Left lung (tissue), 10 donors: ENCODE measurements around the gene GGACT. TPM values are rescaled to one million over a fixed set of nuclear protein-coding genes. Genes with fewer than 3 reads are reported as not detected.

Source experiments
- ATAC-seq: fragments of 200-7000 bp; cut with Tn5 transposase; one replicate; pipeline ENCODE4 v1.9.1; 2020; ENCODE audit warnings: moderate library complexity
- DNase-seq, 4 donors: peaks; one replicate each; pipeline ENCODE4 v3.0.0-alpha.2; 2013 to 2020
- H3K27ac ChIP-seq, 2 donors: fragments of 200-600 bp; sonication (generic) in 1 of 2; one replicate each; pipeline versions ENCODE4 v1.5.0 to v1.8.0; 2020 to 2021
- H3K27me3 ChIP-seq, 2 donors: fragments of 200-600 bp; sonication (generic) in 1 of 2; one replicate each; pipeline versions ENCODE4 v1.5.0 to v1.8.0; 2020 to 2021
- H3K36me3 ChIP-seq, 2 donors: fragments of 200-600 bp; sonication (generic) in 1 of 2; one replicate each; pipeline versions ENCODE4 v1.5.0 to v1.8.0; 2020 to 2021
- H3K4me1 ChIP-seq, 2 donors: fragments of 200-600 bp; one replicate each; pipeline ENCODE4 v1.8.0; 2021
- H3K4me3 ChIP-seq, 2 donors: fragments of 200-600 bp; sonication (generic) in 1 of 2; one replicate each; pipeline versions ENCODE4 v1.5.0 to v1.8.0; 2020 to 2021; ENCODE audit warnings: mild to moderate bottlenecking in 1 of 2
- H3K9me3 ChIP-seq, 2 donors: fragments of 200-600 bp; sonication (generic) in 1 of 2; one replicate each; pipeline versions ENCODE4 v1.5.0 to v1.8.0; 2020 to 2021
- CTCF ChIP-seq, 2 donors: fragments of 200-600 bp; sonication (generic) in 1 of 2; IDR thresholded peaks; one replicate each; pipeline versions ENCODE4 v1.5.0 to v1.8.0; 2021; ENCODE audit warnings: antibody characterized with exemption in 2 of 2
- intact Hi-C, 2 donors: fragments of 100-400 bp; cut with DNase I; formaldehyde crosslinking; loops; one replicate each; pipeline versions ENCODE4 v1.11.2 to v1.14.2; 2022
- polyA plus RNA-seq, 6 donors: library from polyadenylated mRNA; unstranded; fragments of 120-200 nt; gene quantifications; one replicate each; pipeline ENCODE4 v1.2.1, GENCODE V29; 2013; ENCODE audit not compliant: insufficient read length in 6 of 6
- total RNA-seq, 2 donors: library from RNA; stranded (reverse); fragmentation: NEBNext Ultra II Directional; extraction: Animal tissue kit (Norgen Biotek cat#: 25700); gene quantifications; one replicate each; pipeline ENCODE4 v1.2.1, GENCODE V29; 2021
- donor health status: DM: no; HTN: yes; CAD: no.
- donor health status: DM: no; HTN: no; CAD: no.

Gene GGACT
- total and polyA plus RNA-seq, 8 donors, result 3.4 to 6.3 (median 4.5) TPM

- no peak for TF ChIP-seq CTCF (IDR thresholded peaks at IDR 0.05)
- Histone ChIP-seq H3K4me3 (no peak overlapping the region), H3K27ac (no peak overlapping the region), H3K4me1 (peaks cover 0 to under 1% of the 10 kb centered on the region in 2 donors), H3K9me3 (peaks cover 0 to under 1% of the 10 kb centered on the region in 2 donors), H3K27me3 (no peaks in the 10 kb centered on the region), H3K36me3 (peaks cover 0 to 7% of the 10 kb centered on the region in 2 donors)
- intact Hi-C loops, result no loop called here
- no peak for ATAC-seq
- DNase-seq, result no peak
These were observed 51.1 kb downstream of the GGACT start for GRCh38 chr13:100537486-100537885.

- no peak for TF ChIP-seq CTCF (IDR thresholded peaks at IDR 0.05)
- ATAC-seq, result no peak
- no peak for DNase-seq
- Histone ChIP-seq H3K4me3 (no peak overlapping the region), H3K27me3 (no peaks in the 10 kb centered on the region), H3K9me3 (peaks cover 0 to 3% of the 10 kb centered on the region in 2 donors), H3K4me1 (no peaks in the 10 kb centered on the region), H3K27ac (no peak overlapping the region), H3K36me3 (peaks cover 0 to 14% of the 10 kb centered on the region in 2 donors)
- intact Hi-C loops, result no loop called here
These were observed 51.9 kb downstream of the GGACT start for GRCh38 chr13:100536643-100537180.

- DNase-seq (no peak), ATAC-seq (no peak)
- Histone ChIP-seq H3K27ac (no peak overlapping the region), H3K4me1 (no peaks in the 10 kb centered on the region), H3K36me3 (peaks cover 0 to 14% of the 10 kb centered on the region in 2 donors), H3K4me3 (no peak overlapping the region), H3K27me3 (no peaks in the 10 kb centered on the region), H3K9me3 (peaks cover 0 to 3% of the 10 kb centered on the region in 2 donors)
- no peak for TF ChIP-seq CTCF (IDR thresholded peaks at IDR 0.05)
- intact Hi-C loops, result no loop called here
These were observed 53.0 kb downstream of the GGACT start for GRCh38 chr13:100535426-100536135.

GRCh38 chr13:100534911-100535310, 53.7 kb downstream of the GGACT start:
- ATAC-seq, result no peak
- no peak for TF ChIP-seq CTCF (IDR thresholded peaks at IDR 0.05)
- intact Hi-C loops, result no loop called here

GRCh38 chr13:100534147-100534843, 54.3 kb downstream of the GGACT start:
- DNase-seq, result no peak
- Histone ChIP-seq H3K9me3 (peaks cover 0 to 3% of the 10 kb centered on the region in 2 donors), H3K36me3 (peaks cover 0 to 20% of the 10 kb centered on the region in 2 donors), H3K27ac (no peak overlapping the region), H3K4me1 (no peaks in the 10 kb centered on the region), H3K4me3 (no peak overlapping the region), H3K27me3 (no peaks in the 10 kb centered on the region)
- ATAC-seq, result no peak
- intact Hi-C loops, result no loop called here
- TF ChIP-seq CTCF (IDR thresholded peaks at IDR 0.05), result no peak

More at GRCh38 chr13:100534911-100535310, 53.7 kb downstream of the GGACT start:
- no peaks in the 10 kb centered on the region for H3K27me3 ChIP-seq
- no peak for DNase-seq
- no peak overlapping the region for H3K4me3 ChIP-seq
- H3K4me1 ChIP-seq, result no peaks in the 10 kb centered on the region
- peaks cover 0 to 14% of the 10 kb centered on the region in 2 donors for H3K36me3 ChIP-seq
- H3K27ac ChIP-seq, result no peak overlapping the region
- H3K9me3 ChIP-seq, result peaks cover 0 to 3% of the 10 kb centered on the region in 2 donors
